Measurements from ENCODE around the gene SIGLEC11.

DNA sequence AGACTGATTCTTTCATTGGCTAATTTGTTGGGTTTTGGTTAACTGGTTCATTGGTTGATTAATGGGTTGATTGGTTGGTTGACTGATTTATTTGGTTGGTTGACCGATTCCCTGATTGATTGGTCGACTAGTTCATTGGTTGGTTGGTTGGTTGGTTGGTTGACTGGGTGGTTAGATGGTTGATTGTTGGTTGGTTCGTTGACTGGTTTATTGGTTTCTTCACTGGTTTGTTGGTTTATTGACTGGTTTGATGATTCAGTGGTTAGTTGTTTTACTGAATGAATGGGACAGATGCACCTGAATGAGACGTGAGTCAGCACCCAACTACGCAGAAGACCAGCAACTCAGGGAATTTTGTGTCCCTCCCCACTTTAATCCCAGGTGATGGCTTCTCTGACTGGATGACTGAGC is 28.9 kb downstream of the SIGLEC11 start:
- TF ChIP-seq EP300 (IDR thresholded peaks at IDR 0.05) (no peak), POLR2A (IDR thresholded peaks at IDR 0.05) (no peak)
- TF ChIP-seq, protein P1, sequence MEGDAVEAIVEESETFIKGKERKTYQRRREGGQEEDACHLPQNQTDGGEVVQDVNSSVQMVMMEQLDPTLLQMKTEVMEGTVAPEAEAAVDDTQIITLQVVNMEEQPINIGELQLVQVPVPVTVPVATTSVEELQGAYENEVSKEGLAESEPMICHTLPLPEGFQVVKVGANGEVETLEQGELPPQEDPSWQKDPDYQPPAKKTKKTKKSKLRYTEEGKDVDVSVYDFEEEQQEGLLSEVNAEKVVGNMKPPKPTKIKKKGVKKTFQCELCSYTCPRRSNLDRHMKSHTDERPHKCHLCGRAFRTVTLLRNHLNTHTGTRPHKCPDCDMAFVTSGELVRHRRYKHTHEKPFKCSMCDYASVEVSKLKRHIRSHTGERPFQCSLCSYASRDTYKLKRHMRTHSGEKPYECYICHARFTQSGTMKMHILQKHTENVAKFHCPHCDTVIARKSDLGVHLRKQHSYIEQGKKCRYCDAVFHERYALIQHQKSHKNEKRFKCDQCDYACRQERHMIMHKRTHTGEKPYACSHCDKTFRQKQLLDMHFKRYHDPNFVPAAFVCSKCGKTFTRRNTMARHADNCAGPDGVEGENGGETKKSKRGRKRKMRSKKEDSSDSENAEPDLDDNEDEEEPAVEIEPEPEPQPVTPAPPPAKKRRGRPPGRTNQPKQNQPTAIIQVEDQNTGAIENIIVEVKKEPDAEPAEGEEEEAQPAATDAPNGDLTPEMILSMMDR (IDR thresholded peaks at IDR 0.05) = no peak
